GM21360 (cell line): ENCODE results near the gene RER1.

Experiments used
- ATAC-seq: cut with Tn5 transposase; IDR thresholded peaks from one replicate; pipeline ENCODE4 v1.9.1; 2021; ENCODE audit warnings: mild to moderate bottlenecking, moderate library complexity; ENCODE audit not compliant: unreplicated experiment

RER1 gene

GRCh38 chr1:2353551-2354438, 37.8 kb upstream of the RER1 start:
- no peak for ATAC-seq

- no peak for ATAC-seq
Observed at GRCh38 chr1:2354511-2355372, 36.9 kb upstream of the RER1 start.

DNA sequence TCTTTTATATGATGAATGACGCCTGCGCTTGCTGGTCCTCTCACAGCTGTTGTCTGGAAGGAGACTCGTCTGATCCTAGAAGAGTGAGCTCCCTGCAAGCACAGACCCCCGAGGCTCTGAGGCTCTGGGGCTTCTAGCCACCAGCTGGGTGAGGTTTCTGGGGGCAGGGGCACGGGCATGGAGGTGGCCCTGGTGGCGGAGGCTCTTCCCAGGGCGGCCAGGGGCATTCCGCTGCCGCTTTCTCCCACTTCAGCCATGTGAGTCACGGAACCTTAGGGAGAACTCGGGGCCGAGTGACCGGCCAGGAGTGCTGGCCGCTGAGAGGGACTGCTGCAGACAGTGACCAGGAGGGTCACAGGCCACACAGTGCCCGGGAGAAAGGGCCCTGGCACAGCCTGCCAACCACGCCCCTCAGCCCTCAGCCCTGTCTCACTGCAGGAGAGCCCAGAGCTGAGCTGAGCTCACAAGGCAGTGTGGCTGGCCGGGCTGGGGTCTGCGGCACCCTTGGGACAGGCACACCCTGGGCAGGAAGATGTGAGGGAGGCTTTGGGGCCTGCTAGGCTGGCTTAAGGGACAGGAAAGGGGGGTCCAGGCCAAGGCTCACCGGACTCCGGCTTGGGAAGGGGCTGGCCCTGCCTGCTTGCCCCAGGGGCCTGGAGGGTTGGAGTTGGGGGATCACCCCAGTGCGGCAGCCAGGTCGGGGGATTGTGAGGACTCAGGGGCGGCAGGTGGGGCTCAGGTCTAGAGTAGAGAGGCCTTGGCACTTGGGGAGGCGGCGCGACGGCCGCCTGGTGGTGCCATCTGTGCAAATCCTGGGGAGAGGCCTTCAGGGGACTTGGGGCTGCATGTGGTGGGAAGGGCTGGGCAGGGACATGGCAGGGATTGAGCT, 36.0 kb upstream of the RER1 start:
- ATAC-seq = no peak

- no peak for ATAC-seq
Observed at GRCh38 chr1:2356401-2356800, 35.2 kb upstream of the RER1 start.

GRCh38 chr1:2356911-2357845, 34.5 kb upstream of the RER1 start:
- ATAC-seq = no peak

- no peak for ATAC-seq
Observed at GRCh38 chr1:2358072-2358471, 33.6 kb upstream of the RER1 start.

DNA sequence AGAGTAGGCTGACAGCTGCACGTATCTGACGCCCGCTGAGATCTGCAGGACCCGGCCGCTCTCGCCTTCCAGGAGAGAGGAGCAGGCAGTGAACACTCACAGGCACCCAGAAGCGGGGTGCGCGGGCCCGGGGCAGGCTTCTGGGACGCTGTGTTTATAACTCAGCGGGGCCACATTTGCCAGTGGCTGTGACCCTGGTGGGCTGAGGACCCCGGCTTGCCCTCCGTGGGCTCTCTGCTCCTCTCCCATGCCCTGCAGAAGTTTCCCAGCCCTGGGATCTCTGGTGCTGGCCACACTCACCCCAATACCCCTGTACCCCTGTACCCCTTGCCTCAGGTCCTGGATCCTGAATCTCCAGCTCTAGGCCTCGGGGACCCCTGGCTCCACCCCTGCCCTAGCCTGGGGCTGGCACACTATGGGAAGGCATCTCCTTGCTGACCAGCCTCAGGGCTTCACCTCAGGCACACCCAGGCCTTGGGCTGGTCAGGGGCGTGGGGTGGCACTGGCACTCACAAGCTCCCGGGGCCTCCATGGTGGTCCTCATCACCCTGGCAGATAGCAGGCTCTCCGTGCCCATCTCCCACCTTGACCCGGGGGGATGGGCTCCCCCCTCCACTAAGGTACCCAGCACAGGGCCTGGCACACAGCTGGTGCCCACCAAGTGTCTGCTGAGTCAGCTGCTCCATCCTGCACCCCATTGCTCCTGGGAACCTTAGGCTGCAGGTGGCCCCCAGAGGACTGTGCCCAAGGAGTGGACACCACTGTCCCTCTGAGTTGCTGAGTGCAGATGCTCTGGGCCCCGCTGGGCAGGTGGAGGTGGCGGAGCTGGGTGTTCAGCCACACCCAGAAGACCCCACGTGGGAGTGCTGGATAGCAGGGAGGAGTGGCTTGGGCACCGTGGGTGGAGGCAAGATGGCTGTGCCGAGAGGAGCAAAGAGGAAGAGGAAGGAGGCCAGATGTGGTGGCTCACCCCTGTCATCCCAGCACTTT, 32.7 kb upstream of the RER1 start:
- no peak for ATAC-seq

DNA sequence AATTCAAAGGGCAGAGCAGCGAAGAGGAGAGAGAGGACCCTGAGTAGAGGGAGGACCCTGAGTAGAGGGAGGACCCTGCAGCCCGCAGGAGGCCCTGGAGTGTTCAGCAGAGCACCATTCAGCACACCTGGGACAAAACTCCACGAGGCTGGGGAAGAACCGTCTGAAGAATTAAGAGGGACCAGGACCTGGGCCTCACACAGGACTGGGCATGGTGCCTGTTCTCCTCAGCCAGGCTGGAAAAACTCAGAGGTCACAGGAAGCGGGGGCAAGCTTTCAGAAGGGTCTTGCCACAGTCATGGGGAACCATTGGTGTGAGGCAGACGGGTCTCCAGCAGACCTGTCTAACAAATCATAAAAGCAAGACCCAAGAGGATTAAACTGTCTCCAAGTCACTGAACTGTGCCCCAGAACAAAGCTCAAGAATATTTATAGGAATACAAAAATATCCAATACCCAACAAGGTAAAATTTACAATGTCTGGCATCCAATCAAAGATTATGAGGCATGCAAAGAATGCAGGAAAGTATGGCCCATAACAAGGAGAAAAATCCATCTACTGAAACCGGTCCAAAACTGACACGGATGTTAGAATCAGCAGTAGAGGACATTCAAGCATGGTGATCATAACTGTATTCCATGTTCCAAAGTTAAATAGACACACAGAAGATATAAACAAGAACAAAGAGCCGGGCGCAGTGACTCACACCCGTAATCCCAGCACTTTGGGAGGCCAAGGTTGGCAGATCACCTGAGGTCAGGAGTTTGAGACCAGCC, 30.9 kb upstream of the RER1 start:
- ATAC-seq = no peak

- ATAC-seq = no peak
Observed at GRCh38 chr1:2363847-2364513, 27.7 kb upstream of the RER1 start.

- ATAC-seq = no peak
Observed at GRCh38 chr1:2368053-2368744, 23.4 kb upstream of the RER1 start.

- ATAC-seq = no peak
Observed at GRCh38 chr1:2372551-2373490, 18.8 kb upstream of the RER1 start.

DNA sequence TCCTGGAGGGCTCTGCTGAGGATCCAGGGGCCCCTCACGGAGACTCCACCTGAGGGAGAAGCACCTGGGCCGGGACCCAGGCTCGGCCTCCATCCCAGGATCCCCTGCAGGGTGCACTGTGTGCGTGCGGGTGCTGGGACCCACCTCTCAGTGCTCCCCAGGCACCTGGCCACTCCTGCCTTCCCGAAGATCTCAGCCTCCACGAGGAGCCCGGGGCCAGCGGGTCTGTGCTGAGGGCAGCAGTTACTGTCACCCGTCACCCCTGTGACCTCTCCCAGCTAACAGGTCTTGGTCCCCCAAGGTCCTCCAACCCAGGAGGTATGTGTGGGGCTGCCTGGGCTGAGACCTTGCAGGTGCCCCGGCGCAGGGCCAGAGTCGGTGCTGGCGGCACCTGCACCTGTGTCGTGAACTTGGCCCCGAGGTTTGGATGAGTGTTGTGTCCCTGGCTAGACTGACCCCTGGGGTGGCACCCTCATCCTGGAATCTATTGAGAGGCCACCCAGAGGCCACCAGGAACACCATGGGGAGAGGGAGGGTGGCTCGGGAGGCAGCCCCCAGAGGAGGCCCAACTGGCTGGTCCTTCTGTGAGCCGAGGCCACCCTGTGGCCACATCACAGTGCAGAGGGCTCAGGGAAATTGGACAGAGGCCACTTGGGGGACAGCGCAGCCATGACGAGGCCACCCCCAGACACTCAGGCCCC, 17.9 kb upstream of the RER1 start:
- ATAC-seq = no peak

DNA sequence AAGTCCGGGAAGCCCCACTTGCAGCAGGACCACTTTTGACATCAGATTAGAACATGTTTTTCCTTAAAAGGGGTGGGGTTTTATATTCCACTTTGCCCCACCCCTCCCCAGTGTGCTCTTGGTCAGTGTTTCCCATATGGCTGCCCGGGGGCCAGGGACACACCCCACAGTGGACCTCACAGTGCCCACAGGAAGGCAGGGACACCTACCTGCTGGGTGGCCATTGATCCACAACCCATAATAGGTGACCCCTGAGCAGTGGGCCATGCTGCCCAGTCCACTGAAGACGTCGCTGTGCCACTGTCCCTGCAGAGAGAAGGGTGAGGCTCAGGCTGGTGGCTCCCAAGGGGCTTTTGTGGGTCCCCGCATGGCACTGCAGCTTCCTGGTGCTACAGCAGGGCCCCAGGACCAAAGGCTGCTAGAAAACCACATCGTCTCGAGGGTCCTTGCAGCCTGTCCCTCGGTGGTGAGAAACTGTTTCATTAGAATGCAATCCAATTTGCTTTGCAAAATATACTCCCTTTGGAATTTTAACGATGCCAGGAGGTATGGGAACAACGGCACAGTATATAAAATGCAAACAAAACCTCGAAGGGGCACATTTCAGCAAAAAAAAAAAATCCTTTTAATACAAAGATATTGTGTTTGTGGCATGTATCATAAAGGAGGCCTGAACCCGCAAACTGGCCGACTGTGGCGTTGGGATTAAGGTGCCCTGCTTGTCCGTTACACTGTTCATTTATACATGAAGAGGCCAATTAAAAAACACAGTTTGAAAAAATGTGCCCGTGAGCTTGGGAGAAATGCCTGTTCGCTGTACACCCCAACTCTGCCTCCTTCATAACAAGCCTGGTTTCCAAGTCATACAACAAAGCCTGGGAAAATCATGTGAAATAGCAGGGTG, 17.1 kb upstream of the RER1 start:
- no peak for ATAC-seq
